Amniotic stem cell (primary cell): ENCODE measurements around the gene SYNJ2.
"Not testable (repeated sequence)": the region's sequence is repeated elsewhere in the genome, so short reads cannot be mapped to it uniquely, and the experiment has no call there.

Experiments
- DNase-seq: peaks from one replicate; lab custom pipeline; 2025; lab: John Stamatoyannopoulos, UW

Gene SYNJ2

DNA sequence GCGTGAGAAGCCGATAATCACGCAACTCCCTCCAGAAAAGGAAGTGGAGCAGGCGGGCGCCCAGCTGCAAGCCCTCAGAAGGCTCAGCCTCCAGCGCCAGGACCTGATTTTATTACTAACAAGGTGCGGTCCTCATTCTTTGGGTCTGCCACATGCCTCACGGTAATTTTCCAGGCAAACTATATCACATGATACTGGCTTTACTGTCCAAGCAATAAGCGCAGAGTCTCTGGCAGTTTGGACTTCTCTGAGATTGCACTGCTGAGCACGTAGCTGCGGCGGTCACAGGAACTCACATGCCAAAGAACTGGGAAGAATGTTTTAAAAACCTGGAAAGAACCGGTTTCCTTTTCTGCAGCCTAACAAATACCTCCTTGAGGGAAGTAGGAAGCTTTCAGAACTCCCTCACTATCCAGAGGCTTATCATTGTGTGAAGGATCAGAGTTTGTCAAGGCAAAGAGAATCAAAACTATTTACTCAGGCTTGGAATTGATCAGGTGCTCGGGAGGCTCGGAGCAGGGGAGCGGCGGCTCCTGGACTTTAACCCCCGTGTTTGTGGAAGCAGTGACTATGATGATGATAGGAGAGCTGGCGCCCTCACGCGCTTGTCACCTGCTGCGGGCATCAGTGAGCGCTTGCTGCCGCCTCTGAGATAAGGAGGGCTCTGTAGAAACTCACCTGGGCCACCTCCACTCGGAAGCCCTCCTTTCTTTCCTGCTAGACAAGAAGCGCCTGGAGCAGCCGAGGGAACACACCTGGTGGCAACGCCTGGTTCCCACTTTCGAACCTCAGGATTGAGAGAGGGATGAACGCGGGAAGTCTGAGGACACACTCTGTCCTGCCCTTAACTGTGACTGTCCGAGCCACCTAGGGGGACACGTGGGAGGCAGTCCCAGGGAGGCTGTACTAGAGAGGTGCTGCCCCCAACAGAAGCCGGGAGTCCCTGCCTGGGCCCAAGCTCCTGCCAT, 27.2 kb upstream of the SYNJ2 start:
- no peak for DNase-seq

DNA sequence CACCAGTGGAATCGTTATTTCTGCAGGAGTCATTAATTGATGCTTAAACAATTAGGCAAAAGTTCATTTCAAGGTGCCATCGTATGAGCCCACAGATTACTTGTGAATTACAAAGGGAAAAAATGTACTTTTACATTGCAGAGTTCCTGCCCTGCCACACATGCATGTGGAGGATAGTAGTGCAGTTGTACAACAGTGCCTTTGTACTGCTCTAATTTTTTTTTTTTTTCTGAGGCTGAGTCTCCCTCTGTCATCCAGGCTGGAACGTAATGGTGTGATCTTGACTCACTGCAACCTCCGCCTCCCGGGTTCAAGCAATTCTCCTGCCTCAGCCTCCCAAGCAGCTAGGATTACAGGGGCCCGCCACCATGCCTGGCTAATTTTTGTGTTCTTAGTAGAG, 26.0 kb upstream of the SYNJ2 start:
- no peak for DNase-seq

DNA sequence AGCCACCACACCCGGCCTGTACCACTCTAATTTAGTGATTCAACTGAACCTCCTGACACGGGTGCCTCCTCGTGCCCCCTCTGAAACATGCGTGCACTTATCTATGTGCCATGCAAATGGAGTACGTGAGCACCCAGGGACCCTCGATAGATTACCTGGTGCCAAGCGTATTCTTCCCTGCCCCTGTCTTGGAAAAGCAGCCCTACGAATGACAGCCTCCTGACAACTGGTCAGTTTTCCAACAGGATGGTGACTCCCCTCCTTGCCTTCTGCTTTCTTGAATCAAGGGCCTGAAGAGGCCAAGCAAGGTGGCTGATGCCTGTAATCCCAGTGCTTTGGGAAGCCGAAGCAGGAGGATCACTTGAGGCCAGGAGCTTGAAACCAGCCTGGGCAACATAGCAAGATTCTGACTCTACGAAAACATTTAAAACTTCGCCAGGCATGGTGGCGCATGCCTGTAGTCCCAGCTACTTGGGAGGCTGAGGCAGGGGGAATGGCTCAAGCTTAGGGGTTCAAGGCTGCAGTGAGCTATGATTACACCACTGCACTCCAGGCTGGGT, 25.4 kb upstream of the SYNJ2 start:
- no peak for DNase-seq

DNA sequence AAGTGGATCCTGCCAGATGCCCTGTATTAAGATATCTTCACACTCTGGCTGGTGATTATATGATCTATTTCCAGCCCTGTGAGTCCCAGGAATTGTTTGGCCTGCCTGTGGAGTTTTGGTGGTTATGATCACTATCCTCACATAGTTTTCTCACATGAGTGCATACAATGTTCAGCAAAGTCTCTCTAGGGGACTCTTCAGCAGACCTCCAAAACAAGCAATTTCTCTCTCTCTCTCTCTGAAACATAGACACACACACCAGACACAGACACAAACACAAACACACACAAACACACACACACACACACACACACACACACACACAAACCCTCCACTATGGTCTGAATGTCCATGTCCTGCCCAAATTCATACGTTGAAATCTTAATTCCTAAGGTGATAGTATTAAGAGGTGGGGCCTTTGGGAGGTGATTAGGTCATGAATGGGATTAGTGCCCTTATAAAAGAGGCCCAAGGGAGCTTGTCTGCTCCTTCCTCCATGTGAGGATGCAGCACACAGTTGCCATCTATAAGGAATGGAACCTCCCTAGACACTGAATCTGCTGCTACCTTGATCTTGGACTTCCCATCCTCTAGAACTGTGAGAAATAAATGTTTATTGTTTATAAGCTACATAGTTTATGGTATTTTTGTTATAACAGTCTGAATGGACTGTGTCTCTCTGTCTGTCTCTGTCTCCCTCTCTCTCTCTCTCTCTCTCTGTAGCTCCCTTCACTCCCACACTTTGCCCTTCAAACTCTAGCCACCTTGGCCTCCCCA, 22.0 kb upstream of the SYNJ2 start:
- DNase-seq = no peak

DNA sequence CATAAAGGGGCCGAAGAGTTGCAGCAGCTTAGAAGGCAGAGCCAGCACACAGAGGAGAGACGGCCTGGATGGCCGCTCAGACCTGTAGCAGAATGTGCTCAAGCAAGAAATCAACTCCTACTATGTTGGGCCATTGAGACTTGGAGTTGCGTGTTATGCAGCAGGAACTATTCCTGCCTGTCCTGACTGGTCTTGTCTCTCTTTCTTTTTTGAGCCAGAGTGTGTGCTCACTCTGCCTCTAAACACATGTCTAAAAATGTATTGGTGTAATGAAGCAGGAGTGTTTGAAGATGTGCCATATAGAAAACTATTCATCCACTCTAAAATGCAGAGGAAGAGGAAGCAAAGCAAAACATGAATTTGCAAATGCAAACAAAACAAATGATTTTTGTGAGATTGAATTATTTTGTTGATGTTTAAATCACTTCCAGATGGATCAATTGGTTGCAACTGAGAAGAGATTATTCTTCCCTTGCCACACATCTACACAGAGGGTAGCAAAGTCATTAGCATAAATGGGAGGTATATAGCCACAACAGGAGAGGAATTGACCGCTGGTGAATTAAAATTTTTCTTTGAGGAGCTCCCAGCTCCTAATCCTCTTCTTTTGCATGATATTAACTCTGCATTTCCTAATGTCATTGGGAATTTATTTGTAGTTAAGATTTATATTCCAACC, 20.4 kb upstream of the SYNJ2 start:
- DNase-seq = no peak

DNA sequence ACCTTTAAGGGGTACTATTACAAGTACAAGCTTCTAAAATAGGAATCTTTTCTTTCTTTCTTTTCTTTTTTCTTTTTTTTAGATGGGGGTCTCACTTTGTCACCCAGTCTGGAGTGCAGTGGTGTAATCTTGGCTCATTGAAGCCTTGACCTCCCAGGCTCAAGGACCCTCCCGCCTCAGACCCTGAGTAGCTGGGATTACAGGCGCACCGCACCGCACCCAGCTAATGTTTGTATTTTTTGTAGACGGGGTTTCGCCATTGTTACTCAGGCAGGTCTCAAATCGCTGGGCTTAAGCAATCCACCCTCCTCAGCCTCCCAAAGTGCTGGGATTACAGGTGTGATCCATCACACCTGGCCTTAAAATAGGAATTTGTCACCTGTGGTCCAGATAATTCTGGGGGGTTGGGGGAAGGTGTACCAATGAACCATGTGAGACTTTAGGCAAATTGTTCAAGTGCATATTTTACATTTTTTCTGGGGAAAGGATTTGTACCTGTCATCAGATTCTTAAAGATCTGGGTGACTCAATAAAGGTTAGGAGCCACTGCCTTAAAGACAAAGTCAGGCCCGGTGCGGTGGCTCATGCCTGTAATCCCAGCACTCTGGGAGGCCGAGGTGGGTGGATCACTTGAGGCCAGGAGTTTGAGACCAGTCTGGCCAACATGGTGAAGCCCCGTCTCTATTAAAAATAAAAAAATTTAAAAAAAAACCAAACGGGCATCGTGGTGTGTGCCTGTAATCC, 19.7 kb upstream of the SYNJ2 start:
- DNase-seq = no peak

DNA sequence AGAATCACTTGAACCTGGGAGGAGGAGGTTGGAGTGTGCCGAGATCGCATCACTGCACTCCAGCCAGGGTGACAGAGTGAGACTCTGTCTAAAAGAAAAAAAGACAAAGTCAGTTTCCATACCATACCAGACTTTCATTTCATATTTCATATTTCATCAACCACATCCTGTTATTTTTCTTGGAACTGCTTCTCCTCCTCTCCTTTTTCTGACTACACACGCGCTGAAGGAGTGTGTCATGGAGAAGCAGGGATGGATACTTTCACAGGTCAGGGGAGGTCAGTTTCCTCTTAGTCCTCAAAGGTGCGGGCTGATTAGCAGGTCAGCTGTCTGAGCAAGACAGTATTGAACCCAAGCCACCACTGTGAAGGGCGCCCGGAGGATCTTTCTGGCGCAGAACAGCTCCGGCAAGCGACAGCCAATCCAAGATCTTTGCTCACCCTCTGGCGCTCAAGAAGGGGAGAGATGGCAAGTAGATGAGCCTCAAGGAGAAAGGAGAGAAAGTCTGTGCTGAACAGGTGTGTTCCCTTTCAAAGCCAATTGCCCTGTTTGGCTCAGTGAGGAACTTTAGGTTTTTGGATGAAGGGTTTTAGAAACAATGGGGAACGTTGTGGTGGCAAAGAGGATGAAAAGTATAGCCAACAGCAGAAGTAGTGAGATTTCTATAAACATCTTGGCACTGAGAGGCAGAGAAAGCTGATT, 18.9 kb upstream of the SYNJ2 start:
- DNase-seq = peak; percentile 56

DNA sequence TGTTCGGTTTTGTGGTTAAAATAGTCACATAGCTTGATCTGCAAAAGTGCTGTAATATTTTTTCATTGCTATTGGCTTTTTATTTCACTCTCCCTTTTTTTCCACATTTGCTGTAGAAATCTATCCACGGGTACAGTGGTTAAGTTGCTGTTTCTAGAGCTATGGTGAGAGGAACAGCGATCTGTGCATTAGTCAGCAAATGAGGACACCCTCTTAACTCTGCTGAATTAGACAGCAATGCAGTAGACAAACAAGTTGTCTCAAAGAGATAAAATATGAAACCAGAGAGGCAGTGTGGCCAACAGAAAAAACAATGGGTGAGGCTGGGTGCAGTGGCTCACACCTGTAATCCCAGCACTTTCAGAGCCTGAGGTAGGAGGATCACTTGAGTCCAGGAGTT, 17.6 kb upstream of the SYNJ2 start:
- no peak for DNase-seq

DNA sequence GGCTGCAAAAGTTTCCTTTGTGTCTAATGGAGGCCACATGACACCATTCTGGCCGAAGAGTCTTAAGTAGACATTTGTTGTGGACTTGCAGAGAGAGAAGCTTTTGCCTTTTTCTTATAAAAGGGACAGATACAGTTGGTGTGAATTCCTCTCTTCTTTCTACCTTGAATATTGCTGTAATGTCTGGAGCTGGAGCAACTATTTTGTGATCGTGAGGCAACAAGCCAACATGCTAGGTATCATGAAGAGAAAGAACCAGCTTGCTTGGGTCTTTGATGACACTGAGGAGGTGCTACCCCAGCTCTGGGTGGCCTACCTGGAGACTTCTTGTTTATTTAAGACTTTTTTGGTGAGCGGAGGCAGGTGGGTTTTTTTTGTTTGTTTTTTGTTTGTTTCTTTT, 16.3 kb upstream of the SYNJ2 start:
- no peak for DNase-seq

DNA sequence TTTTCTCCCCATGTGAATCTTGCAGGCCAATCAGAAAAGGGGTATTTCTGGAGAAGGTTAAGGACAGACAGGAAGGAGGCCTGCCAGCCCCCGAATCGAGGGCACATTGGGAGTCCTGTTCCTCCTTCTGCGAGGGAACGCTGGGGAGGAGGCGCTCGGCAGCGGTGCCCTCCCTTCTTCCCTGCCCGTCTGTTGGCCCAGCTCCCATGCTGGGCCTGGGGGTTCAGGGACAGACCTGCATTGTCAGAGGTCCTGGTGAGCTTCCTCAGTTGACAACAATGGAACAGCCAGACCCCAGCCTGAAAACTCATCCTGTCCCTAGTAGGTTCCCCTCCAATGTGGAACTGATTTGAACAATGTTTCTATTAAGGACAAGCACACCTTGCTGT, 15.1 kb upstream of the SYNJ2 start:
- DNase-seq = no peak

DNA sequence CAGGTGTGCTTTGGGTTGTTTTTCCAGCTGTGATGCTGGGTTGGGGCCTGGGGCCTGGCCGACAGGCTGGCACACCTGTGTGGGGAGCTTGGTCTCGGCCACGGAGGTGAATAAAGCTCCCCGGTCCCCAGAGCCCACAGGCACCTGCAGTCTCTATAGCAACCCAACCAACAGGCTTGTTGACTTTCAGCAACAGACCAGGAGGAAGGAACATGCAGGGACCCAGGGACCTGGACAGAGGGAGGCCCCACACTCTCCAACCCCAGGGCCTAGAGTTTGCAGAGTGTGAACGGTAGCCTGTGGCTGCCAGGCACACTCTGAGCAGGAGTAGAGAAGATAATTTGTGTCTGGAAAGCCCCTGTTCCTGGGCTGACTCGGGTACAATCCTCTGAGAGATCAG, 14.6 kb upstream of the SYNJ2 start:
- no peak for DNase-seq

DNA sequence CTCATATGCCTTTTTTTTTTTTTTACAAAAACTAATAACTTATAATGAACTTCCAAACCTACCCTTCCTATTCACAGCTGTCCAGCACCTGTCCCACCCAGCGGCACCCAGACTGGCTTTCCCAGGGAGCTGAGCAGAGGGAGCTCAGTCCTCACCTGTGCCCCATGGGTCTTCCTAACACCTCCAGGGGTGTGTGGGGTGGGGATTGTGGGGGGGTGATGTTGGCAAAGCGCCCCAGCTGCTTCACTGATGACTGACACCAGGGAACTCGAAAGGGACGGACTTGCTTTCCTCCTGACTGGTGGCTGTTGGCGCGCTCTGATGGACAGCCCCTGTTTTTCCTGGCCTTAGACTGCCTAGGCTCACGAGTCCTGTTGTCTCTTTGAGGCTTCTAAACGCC, 14.2 kb upstream of the SYNJ2 start:
- DNase-seq = no peak

DNA sequence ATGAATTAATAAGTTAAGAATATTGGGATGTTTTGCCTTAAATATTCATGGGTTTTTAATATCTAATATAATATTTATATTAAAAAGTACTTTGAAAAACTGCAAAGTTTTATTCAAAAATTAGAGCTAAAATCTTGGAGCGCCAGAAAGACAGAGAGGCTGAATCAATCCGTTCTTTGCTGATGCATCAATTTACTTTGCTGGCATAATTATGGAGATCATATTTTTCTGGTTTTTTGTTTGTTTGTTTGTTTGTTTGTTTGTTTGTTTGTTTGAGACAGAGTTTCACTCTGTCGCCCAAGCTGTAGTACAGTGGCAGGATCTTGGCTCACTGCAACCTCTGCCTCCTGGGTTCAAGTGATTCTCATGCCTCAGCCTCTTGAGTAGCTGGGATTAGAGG, 9.5 kb upstream of the SYNJ2 start:
- not testable (repeated sequence) for DNase-seq

DNA sequence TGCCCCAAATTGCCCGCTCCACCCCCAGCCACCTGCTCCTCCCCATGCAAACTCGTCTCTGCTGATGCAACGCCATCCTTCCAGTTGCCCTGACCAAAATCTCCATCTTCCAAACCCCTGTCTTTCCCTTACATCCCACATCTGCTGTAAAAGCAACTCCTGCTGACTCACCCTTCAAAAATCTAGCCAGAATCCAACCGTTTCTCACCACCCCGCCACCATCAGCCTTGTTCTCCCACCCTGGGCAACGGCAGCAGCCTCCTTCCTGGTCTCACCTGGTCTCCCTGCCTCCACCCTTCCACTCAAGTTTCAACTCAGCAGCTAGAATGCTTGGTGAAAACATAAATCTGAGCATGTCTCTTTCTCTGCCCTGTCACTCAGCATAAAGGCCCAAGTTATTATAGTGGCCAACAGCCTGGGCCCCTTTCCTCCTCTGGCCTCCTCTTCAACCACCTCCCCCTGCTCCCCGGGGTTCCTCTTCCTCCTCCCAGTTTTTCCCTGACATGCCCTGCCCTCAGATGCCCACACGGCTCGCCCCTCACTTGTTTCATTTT, 7.2 kb upstream of the SYNJ2 start:
- no peak for DNase-seq

DNA sequence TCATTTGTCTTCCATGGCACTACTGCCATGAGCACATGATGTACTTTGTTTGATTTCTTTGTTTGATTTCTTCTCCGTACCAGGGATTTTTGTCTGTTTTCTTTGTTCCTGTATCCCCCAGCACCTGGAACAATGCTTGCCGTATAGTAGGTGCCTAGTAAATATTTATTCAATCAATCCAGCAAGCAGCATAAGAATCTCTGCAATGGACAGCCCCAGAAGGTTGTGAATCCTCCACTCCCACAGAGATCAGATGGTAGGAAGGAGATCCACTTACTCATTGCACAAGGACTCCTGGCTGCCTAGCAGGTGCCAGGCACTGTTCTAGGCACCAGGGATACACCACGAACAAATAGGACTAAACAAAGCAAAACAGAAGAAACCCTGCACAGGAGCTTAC, 6.7 kb upstream of the SYNJ2 start:
- no peak for DNase-seq

DNA sequence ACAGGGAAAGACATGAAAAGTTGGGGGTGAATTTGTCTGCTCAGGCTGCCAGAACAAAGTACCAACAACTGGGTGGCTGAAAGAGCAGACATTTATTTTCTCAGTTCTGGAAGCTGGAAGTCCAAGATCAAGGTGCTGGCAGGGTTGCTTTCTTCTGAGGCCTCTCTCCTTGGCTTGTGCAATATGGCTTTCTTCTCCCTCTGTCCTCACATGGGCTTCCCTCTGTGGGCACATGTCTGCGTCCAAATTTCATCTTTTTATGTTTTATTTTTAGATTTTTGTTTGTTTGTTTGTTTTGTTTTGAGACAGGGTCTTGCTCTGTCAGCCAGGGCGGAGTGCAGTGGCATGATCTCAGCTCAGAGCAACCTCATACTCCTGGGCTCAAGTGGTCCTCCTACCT, 6.2 kb upstream of the SYNJ2 start:
- DNase-seq = no peak

DNA sequence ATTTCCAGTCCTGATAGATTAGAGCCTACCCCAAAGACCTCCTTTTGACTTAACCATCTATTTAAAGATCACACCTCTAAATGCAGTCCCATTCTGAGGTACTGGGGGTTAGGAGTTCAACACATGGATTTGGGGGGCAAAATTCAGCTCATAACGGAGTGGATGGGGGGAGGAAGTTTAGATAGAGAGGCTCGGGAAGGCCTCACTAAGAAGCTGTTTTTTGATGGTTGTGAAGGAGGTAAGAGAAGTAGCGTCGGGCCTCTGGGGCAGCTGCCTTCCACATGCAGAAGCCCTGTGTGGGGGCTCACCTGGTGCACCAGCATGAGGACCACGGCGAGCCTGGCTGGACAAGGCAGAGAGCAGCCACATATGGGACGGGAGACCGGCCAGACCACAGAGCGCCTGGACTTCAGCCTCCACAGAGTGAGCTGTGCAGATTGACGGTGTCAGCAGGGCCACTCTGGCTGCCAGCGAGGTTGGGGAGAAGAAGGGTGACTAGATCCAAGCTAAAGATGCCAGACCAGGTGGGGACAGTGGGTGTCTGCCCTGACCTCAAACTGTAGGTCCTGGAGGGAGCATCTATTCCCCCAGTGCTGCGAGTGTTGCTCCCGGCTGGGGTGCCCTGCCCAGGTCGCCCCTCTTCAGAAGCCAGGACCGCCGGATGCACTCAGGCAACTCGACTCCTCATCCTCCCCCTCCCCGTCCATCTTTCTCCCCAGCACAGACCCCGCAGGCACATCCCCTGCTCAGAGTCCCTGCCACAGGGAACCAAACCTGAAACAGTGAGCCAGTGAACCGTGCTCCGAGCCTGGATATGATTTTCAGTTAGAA, 5.1 kb upstream of the SYNJ2 start:
- DNase-seq = no peak

DNA sequence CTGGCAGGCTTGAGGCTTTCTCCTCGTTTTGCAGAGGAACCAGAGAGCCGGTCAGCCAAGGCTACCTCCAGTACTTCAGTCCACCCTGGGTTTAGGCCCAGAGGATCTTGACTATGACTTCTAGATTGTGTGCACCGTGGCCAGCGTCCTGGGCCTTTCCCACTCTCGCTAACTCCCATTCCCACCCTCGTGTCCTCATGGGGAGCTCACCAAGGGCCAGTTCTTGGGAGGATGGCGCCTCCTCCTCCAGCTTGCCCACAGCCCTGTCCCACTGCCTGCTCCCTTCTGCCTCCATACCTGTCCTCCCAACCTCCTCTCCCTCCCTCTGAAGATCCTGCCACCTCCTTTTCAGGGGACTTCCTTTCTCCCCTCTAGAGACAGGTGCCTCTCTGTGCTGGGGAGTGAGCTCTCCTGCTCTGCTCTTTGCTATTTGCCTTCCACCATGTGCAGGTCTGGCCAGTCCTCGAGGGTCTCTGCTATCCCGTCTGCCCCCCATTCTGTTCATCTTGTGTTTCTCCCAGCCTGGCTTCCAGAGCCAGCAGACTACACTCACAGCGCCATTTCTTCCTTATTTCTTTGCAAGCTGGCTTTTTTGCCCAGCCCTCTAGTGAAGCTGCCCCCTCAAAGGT, 4.4 kb upstream of the SYNJ2 start:
- no peak for DNase-seq

DNA sequence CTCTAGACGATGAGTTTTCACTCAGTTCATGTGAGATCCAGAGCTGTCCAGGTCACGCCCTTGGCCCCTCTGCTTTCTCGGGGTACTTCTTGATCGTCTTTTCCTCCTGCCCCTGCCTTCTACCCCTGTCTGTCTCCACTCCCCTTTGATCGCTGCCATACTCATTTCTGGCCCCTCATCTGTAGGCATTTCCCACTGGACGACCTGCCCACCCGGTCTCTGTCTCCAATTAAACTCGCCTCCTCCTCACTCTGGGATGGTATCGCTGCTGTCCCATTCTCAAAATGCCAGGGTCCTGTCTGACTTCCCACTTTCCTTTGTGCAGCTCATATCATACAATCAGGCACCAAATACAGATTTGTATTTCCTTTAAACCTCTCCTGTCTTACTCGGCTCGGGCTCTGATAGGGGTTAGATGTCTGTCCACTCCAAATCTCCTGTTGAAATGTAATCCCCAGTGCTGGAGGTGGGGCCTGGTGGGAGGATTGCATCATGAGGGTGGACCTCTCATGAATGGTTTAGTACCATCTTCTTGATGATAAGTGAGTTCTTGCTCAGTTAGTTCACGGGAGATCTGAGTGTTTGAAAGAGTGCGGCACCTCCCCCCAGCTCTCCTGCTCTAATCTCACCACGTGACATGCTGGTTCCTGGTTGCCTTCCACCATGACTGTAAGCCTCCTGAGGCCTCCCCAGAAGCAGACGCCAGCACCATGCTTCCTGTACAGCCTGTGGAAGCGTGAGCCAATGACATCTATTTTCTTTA, 3.5 kb upstream of the SYNJ2 start:
- no peak for DNase-seq
